AG10803 (cell line): ENCODE measurements around the gene IL20.

Experiments
- DNase-seq: peaks from one replicate; pipeline ENCODE4 v3.0.0; 2010; ENCODE audit warnings: low read depth
- H3K4me3 ChIP-seq: 2 replicates; pipeline ENCODE4 v1.5.1; 2011; ENCODE audit warnings: mild to moderate bottlenecking, low read length, control low read depth
- CTCF ChIP-seq: conservative IDR thresholded peaks from 2 replicates; pipeline ENCODE4 v1.5.1; 2011; ENCODE audit warnings: mild to moderate bottlenecking, low read length, control low read depth, inconsistent platforms

The IL20 gene

GRCh38 chr1:206828765-206829164 is 36.7 kb upstream of the IL20 start:
- no peak overlapping the region for H3K4me3 ChIP-seq
- DNase-seq = no peak
- TF ChIP-seq CTCF = 0 out of 2 replicates have a peak, but pooled peaks have one; percentile 9

DNA sequence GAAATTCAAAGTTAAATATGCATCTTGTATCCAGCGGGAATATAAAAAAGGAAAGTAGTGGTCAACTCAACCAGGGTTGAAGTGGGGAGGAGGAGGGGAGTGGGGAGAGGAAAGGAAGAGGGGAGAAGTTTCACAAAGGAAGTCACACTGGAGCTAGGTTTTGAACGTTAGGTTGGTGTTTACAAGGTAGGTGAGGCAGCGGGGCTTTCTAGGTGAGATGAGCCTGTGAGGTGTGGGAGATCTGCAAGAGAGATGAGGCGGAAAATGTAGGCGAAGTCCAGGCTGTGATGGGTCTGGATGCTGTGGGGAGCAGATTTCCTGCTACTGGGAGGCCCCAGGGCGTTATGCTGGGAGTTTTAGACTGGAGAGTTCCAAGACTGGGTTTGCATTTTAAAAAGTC is 36.1 kb upstream of the IL20 start:
- no peak for DNase-seq
- TF ChIP-seq CTCF = no peak
- no peak overlapping the region for H3K4me3 ChIP-seq

DNA sequence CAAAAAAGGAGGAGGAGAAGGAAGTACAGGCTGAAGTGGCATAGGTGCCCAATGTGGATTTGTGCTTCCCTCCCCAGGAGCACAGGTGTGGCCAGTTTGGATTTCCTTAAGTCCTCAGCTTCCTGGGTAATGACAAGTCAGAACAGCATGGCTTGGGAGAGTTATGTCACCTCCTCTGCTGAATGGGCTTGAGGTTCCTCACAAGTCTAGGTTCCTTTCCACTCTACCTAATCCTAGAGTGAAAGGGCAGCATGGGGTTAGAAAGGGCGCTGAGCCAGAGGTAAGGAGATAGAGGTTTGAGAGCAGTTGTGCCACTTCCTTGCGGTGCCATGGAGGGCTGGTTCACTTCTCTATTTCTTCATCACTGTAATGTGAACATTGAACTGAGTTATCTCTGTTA is 35.5 kb upstream of the IL20 start:
- no peak for DNase-seq
- TF ChIP-seq CTCF = no peak
- no peak overlapping the region for H3K4me3 ChIP-seq

DNA sequence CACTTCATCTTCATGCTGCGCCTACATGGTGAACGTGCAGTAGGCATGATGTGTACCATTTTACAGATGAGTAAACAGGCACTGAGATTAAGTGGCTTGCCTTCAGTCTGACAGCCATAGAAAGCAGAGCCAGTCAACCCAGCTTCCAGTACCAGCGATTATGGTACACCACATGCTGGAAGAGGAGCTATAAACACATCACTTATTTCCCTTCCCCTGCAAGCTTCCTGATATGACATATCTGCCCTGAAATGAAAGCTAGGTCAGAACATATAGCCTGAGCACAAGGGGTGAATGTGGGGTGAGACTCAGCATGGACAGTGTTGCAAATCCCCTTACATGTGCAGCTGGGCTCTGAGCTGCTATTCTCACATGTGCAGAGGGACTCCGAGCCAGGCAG is 33.8 kb upstream of the IL20 start:
- DNase-seq = no peak
- no peak overlapping the region for H3K4me3 ChIP-seq
- TF ChIP-seq CTCF = no peak

DNA sequence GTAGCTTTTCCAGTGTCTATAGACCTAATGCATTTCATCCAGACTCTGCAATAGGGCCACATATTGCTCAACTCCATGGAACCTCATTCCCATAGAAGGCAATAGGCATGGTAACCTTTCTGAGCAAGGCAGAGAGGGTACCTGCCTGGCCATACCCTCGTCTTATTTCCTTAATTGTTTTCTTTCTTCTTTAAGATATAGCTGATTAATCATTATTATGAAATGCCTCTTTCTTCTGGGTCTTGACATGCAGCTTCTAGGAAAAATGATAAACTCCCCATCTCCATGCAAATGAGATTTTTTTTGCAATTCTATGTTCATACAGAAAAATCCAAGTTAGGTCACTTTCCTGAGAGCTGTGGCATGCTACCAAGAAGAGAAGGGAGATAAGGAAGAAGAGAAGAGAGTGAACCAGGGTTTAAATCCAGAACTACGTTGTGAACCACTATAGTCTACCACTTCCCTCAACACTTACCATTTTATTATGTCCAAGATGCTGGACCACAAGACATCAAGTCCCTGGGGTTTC is 33.0 kb upstream of the IL20 start:
- no peak for DNase-seq
- no peak for TF ChIP-seq CTCF
- no peak overlapping the region for H3K4me3 ChIP-seq

- H3K4me3 ChIP-seq = no peak overlapping the region
- TF ChIP-seq CTCF = no peak
- DNase-seq = no peak
These were observed 32.2 kb upstream of the IL20 start for GRCh38 chr1:206833106-206833680.

GRCh38 chr1:206833801-206834200 is 31.6 kb upstream of the IL20 start:
- TF ChIP-seq CTCF = no peak
- no peak overlapping the region for H3K4me3 ChIP-seq
- DNase-seq = no peak
